WTC11 (cell line): ENCODE measurements around the gene ULK4. TPM values are rescaled to one million over a fixed set of nuclear protein-coding genes. Genes with fewer than 3 reads are reported as not detected.

Experiments
- ATAC-seq: fragments of 200-7000 bp; cut with Tn5 transposase; 2 replicates; pipeline ENCODE4 v1.10.0; 2021; ENCODE audit warnings: mild to moderate bottlenecking, moderate library complexity
- CTCF ChIA-PET: fragments of 300-600 bp; sonication (Branson Sonifier 250); formaldehyde crosslinking; loops from one replicate; lab custom pipeline; 2021; ENCODE audit warnings: antibody characterized with exemption; lab: Charles Lee
- POLR2A ChIA-PET: fragments of 350-600 bp; sonication (Branson Sonifier 250); formaldehyde crosslinking; loops from one replicate; lab custom pipeline; 2021; ENCODE audit warnings: antibody characterized with exemption; lab: Charles Lee
- DNase-seq: peaks from one replicate; pipeline ENCODE4 v3.0.0; 2021; ENCODE audit warnings: low spot score
- H3K27ac Mint-ChIP-seq: 2 replicates; pipeline ENCODE4 v1.8.0; 2021; ENCODE audit warnings: mixed read lengths
- H3K27me3 Mint-ChIP-seq: 2 replicates; pipeline ENCODE4 v1.8.0; 2021; ENCODE audit warnings: low read depth, mild to moderate bottlenecking, moderate library complexity, mixed read lengths
- H3K36me3 Mint-ChIP-seq: 2 replicates; pipeline ENCODE4 v1.8.0; 2021; ENCODE audit warnings: mixed read lengths
- H3K4me1 Mint-ChIP-seq: 2 replicates; pipeline ENCODE4 v1.8.0; 2022; ENCODE audit warnings: mixed read lengths
- H3K4me3 Mint-ChIP-seq: 2 replicates; pipeline ENCODE4 v1.8.0; 2021; ENCODE audit warnings: mild to moderate bottlenecking, moderate library complexity, mixed read lengths
- H3K9me3 Mint-ChIP-seq: 2 replicates; pipeline ENCODE4 v1.8.0; 2021; ENCODE audit warnings: mixed read lengths
- CBFB ChIP-seq: sonication (generic); formaldehyde crosslinking; IDR thresholded peaks from 2 replicates; pipeline ENCODE4 v1.8.1; 2022; ENCODE audit warnings: mild to moderate bottlenecking, low read depth, missing genetic modification reagents
- CDX4 ChIP-seq: fragments of 250-450 bp; sonication (Bioruptor Pico); IDR thresholded peaks from 2 replicates; pipeline ENCODE4 v1.9.0; 2021; ENCODE audit warnings: moderate library complexity, mild to moderate bottlenecking, inconsistent platforms, borderline replicate concordance
- ETV6 ChIP-seq: sonication (generic); formaldehyde crosslinking; IDR thresholded peaks from 2 replicates; pipeline ENCODE4 v1.8.1; 2022; ENCODE audit warnings: mild to moderate bottlenecking, missing genetic modification reagents
- MXD4 ChIP-seq: fragments of 250-450 bp; sonication (Bioruptor Pico); IDR thresholded peaks from 2 replicates; pipeline ENCODE4 v1.8.0; 2021; ENCODE audit warnings: mild to moderate bottlenecking, moderate library complexity, borderline replicate concordance
- NFE2L1 ChIP-seq: sonication (generic); formaldehyde crosslinking; IDR thresholded peaks from 2 replicates; pipeline ENCODE4 v1.8.1; 2023; ENCODE audit warnings: missing genetic modification reagents
- NR1H2 ChIP-seq: sonication (generic); formaldehyde crosslinking; IDR thresholded peaks from 2 replicates; pipeline ENCODE4 v1.9.0; 2021; ENCODE audit warnings: mild to moderate bottlenecking, moderate library complexity, missing genetic modification reagents
- SMAD4 ChIP-seq: sonication (generic); formaldehyde crosslinking; IDR thresholded peaks from 2 replicates; pipeline ENCODE4 v1.8.0; 2022; ENCODE audit warnings: mild to moderate bottlenecking, missing genetic modification reagents
- TCF7 ChIP-seq: sonication (generic); formaldehyde crosslinking; IDR thresholded peaks from 2 replicates; pipeline ENCODE4 v1.8.0; 2022; ENCODE audit warnings: mild to moderate bottlenecking, low read depth, missing genetic modification reagents, moderate library complexity
- TEAD4 ChIP-seq: sonication (generic); formaldehyde crosslinking; IDR thresholded peaks from 2 replicates; pipeline ENCODE4 v1.8.0; 2022; ENCODE audit warnings: mild to moderate bottlenecking, missing genetic modification reagents
- USF1 ChIP-seq: sonication (generic); formaldehyde crosslinking; IDR thresholded peaks from 2 replicates; pipeline ENCODE4 v1.8.0; 2022; ENCODE audit warnings: mild to moderate bottlenecking, missing genetic modification reagents
- ZBTB21 ChIP-seq: sonication (generic); formaldehyde crosslinking; IDR thresholded peaks from 2 replicates; pipeline ENCODE4 v1.8.1; 2023; ENCODE audit warnings: mild to moderate bottlenecking, missing genetic modification reagents, borderline replicate concordance
- ZNF232 ChIP-seq: sonication (generic); formaldehyde crosslinking; IDR thresholded peaks from 2 replicates; pipeline ENCODE4 v1.8.0; 2022; ENCODE audit warnings: mild to moderate bottlenecking, missing genetic modification reagents
- ZNF396 ChIP-seq: fragments of 250-450 bp; sonication (Bioruptor Pico); IDR thresholded peaks from 2 replicates; pipeline ENCODE4 v1.8.0; 2021; ENCODE audit warnings: mild to moderate bottlenecking, moderate library complexity, borderline replicate concordance
- total RNA-seq: library from RNA; stranded (reverse); gene quantifications from 3 replicates; pipeline ENCODE4 v1.2.3, GENCODE V29; 2021
- TF ChIP-seq, protein P1 (sequence below): sonication (generic); formaldehyde crosslinking; IDR thresholded peaks from 2 replicates; pipeline ENCODE4 v1.8.1; 2023; ENCODE audit warnings: mild to moderate bottlenecking, missing genetic modification reagents, borderline replicate concordance
- TF ChIP-seq, protein P2 (sequence below): sonication (generic); formaldehyde crosslinking; IDR thresholded peaks from 2 replicates; pipeline ENCODE4 v1.8.0; 2022; ENCODE audit warnings: mild to moderate bottlenecking, missing genetic modification reagents
- TF ChIP-seq, protein P3 (sequence below): sonication (generic); formaldehyde crosslinking; IDR thresholded peaks from 2 replicates; pipeline ENCODE4 v1.8.1; 2023; ENCODE audit warnings: mild to moderate bottlenecking, missing genetic modification reagents
- TF ChIP-seq, protein P4 (sequence below): fragments of 250-450 bp; sonication (Bioruptor Pico); IDR thresholded peaks from 2 replicates; pipeline ENCODE4 v1.9.0; 2021; ENCODE audit warnings: mild to moderate bottlenecking, borderline replicate concordance

Gene ULK4
- total RNA-seq, 1 experiment from 2014 or later = 9.2 TPM

DNA sequence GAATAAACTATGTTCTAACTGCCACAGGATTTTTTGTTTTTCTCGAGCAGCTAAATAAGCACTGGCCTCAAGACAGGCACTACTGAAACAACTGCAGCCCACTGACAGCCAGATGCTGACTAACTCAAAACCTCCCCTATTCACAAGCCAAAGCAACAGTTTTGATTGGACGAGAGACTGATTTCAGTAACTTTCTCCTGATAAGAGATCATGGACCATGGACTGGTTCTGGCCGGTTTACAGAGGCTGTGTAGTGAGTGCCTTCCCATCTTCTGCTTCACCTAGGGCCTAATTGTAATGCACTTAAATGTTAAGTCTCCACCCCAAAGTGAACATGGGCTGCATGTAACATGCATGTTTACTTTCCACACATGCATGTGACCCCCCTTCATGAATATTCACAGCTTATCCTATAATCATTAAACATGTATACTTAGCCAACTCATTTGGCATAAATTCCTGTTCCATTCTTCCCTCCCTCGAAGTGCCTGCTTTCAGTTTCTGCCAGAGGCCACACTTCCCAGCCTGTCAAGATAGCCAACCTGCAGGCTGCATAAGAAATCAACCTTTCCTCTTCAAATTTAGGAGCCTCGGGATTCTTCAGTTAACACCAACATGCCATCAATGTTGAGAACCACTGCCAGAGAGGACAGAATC lies 108.2 kb downstream of the ULK4 start:
- peaks cover 5% of the 10 kb centered on the region for H3K9me3 Mint-ChIP-seq
- peak overlapping the region; percentile 2; the same call in 1 of the 2 replicates for H3K27ac Mint-ChIP-seq
- H3K27me3 Mint-ChIP-seq = no peaks in the 10 kb centered on the region
- H3K4me1 Mint-ChIP-seq = peaks cover 10% of the 10 kb centered on the region
- peaks cover 1% of the 10 kb centered on the region for H3K36me3 Mint-ChIP-seq
- no peak for TF ChIP-seq TEAD4 (CRISPR knock-in tag)
- TF ChIP-seq, protein P1, sequence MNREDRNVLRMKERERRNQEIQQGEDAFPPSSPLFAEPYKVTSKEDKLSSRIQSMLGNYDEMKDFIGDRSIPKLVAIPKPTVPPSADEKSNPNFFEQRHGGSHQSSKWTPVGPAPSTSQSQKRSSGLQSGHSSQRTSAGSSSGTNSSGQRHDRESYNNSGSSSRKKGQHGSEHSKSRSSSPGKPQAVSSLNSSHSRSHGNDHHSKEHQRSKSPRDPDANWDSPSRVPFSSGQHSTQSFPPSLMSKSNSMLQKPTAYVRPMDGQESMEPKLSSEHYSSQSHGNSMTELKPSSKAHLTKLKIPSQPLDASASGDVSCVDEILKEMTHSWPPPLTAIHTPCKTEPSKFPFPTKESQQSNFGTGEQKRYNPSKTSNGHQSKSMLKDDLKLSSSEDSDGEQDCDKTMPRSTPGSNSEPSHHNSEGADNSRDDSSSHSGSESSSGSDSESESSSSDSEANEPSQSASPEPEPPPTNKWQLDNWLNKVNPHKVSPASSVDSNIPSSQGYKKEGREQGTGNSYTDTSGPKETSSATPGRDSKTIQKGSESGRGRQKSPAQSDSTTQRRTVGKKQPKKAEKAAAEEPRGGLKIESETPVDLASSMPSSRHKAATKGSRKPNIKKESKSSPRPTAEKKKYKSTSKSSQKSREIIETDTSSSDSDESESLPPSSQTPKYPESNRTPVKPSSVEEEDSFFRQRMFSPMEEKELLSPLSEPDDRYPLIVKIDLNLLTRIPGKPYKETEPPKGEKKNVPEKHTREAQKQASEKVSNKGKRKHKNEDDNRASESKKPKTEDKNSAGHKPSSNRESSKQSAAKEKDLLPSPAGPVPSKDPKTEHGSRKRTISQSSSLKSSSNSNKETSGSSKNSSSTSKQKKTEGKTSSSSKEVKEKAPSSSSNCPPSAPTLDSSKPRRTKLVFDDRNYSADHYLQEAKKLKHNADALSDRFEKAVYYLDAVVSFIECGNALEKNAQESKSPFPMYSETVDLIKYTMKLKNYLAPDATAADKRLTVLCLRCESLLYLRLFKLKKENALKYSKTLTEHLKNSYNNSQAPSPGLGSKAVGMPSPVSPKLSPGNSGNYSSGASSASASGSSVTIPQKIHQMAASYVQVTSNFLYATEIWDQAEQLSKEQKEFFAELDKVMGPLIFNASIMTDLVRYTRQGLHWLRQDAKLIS (CRISPR knock-in tag) = no peak
- TF ChIP-seq MXD4 (CRISPR knock-in tag) = no peak
- no peak for TF ChIP-seq NR1H2 (CRISPR knock-in tag)
- TF ChIP-seq USF1 (CRISPR knock-in tag) = no peak
- no peak for TF ChIP-seq SMAD4
- no peak for TF ChIP-seq ZBTB21 (CRISPR knock-in tag)
- TF ChIP-seq TCF7 (CRISPR knock-in tag) = no peak
- no peak for TF ChIP-seq CBFB (CRISPR knock-in tag)
- TF ChIP-seq ZNF232 = no peak
- no peak for TF ChIP-seq ZNF396 (CRISPR knock-in tag)
- no peak for TF ChIP-seq CDX4
- TF ChIP-seq, protein P2, sequence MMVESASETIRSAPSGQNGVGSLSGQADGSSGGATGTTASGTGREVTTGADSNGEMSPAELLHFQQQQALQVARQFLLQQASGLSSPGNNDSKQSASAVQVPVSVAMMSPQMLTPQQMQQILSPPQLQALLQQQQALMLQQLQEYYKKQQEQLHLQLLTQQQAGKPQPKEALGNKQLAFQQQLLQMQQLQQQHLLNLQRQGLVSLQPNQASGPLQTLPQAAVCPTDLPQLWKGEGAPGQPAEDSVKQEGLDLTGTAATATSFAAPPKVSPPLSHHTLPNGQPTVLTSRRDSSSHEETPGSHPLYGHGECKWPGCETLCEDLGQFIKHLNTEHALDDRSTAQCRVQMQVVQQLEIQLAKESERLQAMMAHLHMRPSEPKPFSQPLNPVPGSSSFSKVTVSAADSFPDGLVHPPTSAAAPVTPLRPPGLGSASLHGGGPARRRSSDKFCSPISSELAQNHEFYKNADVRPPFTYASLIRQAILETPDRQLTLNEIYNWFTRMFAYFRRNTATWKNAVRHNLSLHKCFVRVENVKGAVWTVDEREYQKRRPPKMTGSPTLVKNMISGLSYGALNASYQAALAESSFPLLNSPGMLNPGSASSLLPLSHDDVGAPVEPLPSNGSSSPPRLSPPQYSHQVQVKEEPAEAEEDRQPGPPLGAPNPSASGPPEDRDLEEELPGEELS (CRISPR knock-in tag) = no peak
- TF ChIP-seq, protein P3, sequence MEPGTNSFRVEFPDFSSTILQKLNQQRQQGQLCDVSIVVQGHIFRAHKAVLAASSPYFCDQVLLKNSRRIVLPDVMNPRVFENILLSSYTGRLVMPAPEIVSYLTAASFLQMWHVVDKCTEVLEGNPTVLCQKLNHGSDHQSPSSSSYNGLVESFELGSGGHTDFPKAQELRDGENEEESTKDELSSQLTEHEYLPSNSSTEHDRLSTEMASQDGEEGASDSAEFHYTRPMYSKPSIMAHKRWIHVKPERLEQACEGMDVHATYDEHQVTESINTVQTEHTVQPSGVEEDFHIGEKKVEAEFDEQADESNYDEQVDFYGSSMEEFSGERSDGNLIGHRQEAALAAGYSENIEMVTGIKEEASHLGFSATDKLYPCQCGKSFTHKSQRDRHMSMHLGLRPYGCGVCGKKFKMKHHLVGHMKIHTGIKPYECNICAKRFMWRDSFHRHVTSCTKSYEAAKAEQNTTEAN = no peak
- TF ChIP-seq, protein P4, sequence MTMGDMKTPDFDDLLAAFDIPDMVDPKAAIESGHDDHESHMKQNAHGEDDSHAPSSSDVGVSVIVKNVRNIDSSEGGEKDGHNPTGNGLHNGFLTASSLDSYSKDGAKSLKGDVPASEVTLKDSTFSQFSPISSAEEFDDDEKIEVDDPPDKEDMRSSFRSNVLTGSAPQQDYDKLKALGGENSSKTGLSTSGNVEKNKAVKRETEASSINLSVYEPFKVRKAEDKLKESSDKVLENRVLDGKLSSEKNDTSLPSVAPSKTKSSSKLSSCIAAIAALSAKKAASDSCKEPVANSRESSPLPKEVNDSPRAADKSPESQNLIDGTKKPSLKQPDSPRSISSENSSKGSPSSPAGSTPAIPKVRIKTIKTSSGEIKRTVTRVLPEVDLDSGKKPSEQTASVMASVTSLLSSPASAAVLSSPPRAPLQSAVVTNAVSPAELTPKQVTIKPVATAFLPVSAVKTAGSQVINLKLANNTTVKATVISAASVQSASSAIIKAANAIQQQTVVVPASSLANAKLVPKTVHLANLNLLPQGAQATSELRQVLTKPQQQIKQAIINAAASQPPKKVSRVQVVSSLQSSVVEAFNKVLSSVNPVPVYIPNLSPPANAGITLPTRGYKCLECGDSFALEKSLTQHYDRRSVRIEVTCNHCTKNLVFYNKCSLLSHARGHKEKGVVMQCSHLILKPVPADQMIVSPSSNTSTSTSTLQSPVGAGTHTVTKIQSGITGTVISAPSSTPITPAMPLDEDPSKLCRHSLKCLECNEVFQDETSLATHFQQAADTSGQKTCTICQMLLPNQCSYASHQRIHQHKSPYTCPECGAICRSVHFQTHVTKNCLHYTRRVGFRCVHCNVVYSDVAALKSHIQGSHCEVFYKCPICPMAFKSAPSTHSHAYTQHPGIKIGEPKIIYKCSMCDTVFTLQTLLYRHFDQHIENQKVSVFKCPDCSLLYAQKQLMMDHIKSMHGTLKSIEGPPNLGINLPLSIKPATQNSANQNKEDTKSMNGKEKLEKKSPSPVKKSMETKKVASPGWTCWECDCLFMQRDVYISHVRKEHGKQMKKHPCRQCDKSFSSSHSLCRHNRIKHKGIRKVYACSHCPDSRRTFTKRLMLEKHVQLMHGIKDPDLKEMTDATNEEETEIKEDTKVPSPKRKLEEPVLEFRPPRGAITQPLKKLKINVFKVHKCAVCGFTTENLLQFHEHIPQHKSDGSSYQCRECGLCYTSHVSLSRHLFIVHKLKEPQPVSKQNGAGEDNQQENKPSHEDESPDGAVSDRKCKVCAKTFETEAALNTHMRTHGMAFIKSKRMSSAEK (CRISPR knock-in tag) = no peak
- no peak for TF ChIP-seq ETV6 (CRISPR knock-in tag)
- TF ChIP-seq NFE2L1 = no peak
- no peak for DNase-seq
- POLR2A ChIA-PET = interaction anchor here (0.6 kb wide), 1 partner anchor 97 kb away, joined by 3 read pairs; no protein-coding TSS in a partner anchor
- H3K4me3 Mint-ChIP-seq = no peak overlapping the region
- no peak for ATAC-seq
- CTCF ChIA-PET = no interaction called here
